Measurements from ENCODE around the gene CALCR.

GRCh38 chr7:93551931-93552330, 22.6 kb downstream of the CALCR start:
- no peak for TF ChIP-seq POLR2AphosphoS5 (IDR thresholded peaks at IDR 0.05; ENCODE audit: low read depth)
- TF ChIP-seq SPI1 (IDR thresholded peaks at IDR 0.05; ENCODE audit: borderline replicate concordance, low read depth): no peak
- TF ChIP-seq CTCF (IDR thresholded peaks at IDR 0.05; ENCODE audit: insufficient read depth, low read length): no peak
- TF ChIP-seq REST (IDR thresholded peaks at IDR 0.05; ENCODE audit: insufficient replicate concordance, low read depth): no peak
- TF ChIP-seq GABPA (IDR thresholded peaks at IDR 0.05; ENCODE audit: low read depth): no peak

Data from HL-60 (cell line).